Aorta (tissue), 5 donors: Measurements from ENCODE around the gene ZBTB47. TPM values are rescaled to one million over a fixed set of nuclear protein-coding genes. Genes with fewer than 3 reads are reported as not detected.

ENCODE experiments used
- ATAC-seq: fragments of 200-7000 bp; cut with Tn5 transposase; one replicate; pipeline ENCODE4 v1.9.1; 2022; ENCODE audit warnings: moderate library complexity; ENCODE audit not compliant: low FRiP score
- DNase-seq, 2 donors: peaks; one replicate each; pipeline ENCODE4 v3.0.0-alpha.2; 2020
- H3K27ac ChIP-seq, 2 donors: one replicate each; pipeline ENCODE4 v1.5.1; 2013; ENCODE audit warnings: low read length in 2 of 2, mild to moderate bottlenecking in 2 of 2, moderate library complexity in 2 of 2, control low read depth in 1 of 2, inconsistent platforms in 1 of 2, low read depth in 1 of 2
- H3K27me3 ChIP-seq, 2 donors: one replicate each; pipeline ENCODE4 v1.6.1; 2013; ENCODE audit warnings: control low read depth in 1 of 2, low read length in 1 of 2, mild to moderate bottlenecking in 1 of 2, moderate library complexity in 1 of 2; ENCODE audit not compliant: insufficient read depth in 2 of 2, control insufficient read depth in 1 of 2
- H3K36me3 ChIP-seq, 2 donors: one replicate each; pipeline ENCODE4 v1.6.1; 2013; ENCODE audit warnings: control low read depth in 1 of 2, low read length in 1 of 2, mild to moderate bottlenecking in 1 of 2; ENCODE audit not compliant: insufficient read depth in 2 of 2, control insufficient read depth in 1 of 2
- H3K4me1 ChIP-seq, 2 donors: one replicate each; pipeline ENCODE4 v1.6.1; 2013; ENCODE audit warnings: low read length in 2 of 2, control low read depth in 1 of 2, mild to moderate bottlenecking in 1 of 2, moderate library complexity in 1 of 2; ENCODE audit not compliant: insufficient read depth in 2 of 2, control insufficient read depth in 1 of 2
- H3K4me3 ChIP-seq, 2 donors: one replicate each; pipeline ENCODE4 v1.5.1; 2013; ENCODE audit warnings: low read length in 2 of 2, control low read depth in 1 of 2, mild to moderate bottlenecking in 1 of 2
- H3K9me3 ChIP-seq: one replicate; pipeline ENCODE4 v1.6.1; 2013; ENCODE audit warnings: mild to moderate bottlenecking, low read length; ENCODE audit not compliant: control insufficient read depth
- WGBS, 2 donors: extraction: QIAGEN DNeasy Blood & Tissue Kit; methylation state at CpG; one replicate each; pipeline ENCODE4 v1.1.7; 2013; 5-methylcytosine and 5-hydroxymethylcytosine counted together
- intact Hi-C, 2 donors: fragments of 100-400 bp; cut with DNase I; formaldehyde crosslinking; loops; one replicate each; pipeline versions ENCODE4 v1.14.2 to v1.15.0; 2022
- polyA plus RNA-seq, 2 donors: library from polyadenylated mRNA; stranded (reverse); fragments of 200-250 nt; gene quantifications; one replicate each; pipeline ENCODE4 v1.2.3, GENCODE V29; 2013
- total RNA-seq, 2 donors: library from RNA; stranded (reverse); fragmentation: NEBNext Ultra II Directional; extraction: Animal tissue kit (Norgen Biotek cat#: 25700); gene quantifications; one replicate each; pipeline ENCODE4 v1.2.1, GENCODE V29; 2021
- donor health status: healthy with polysubstance abuse.
- donor health status: Bipolar disorder and iron deficiency.
- donor health status: DM: no; HTN: no; CAD: no.
- donor health status: DM: no; HTN: no; CAD: no.
- donor health status: DM: yes; HTN: yes; CAD: no.

The ZBTB47 gene
- total and polyA plus RNA-seq, 4 donors: 42.3 to 82.0 (median 74.8) TPM

- no peaks in the 10 kb centered on the region for H3K4me1 ChIP-seq
- peaks cover 4% of the 10 kb centered on the region for H3K9me3 ChIP-seq
- DNase-seq: no peak
- no peak overlapping the region for H3K4me3 ChIP-seq
- 70 to 73% methylated on average over 3 of the region's 3 CpGs for WGBS, 2 donors
- H3K27ac ChIP-seq: no peak overlapping the region
- no peaks in the 10 kb centered on the region for H3K27me3 ChIP-seq
- ATAC-seq: no peak
- H3K36me3 ChIP-seq: no peaks in the 10 kb centered on the region
- intact Hi-C loops: no loop called here
These were observed 20.6 kb downstream of the ZBTB47 start for GRCh38 chr3:42674146-42674545.

GRCh38 chr3:42675909-42676308 lies 22.4 kb downstream of the ZBTB47 start:
- no peak overlapping the region for H3K27ac ChIP-seq
- no peaks in the 10 kb centered on the region for H3K27me3 ChIP-seq
- H3K36me3 ChIP-seq: no peaks in the 10 kb centered on the region
- no peak for DNase-seq
- 84 to 91% methylated on average over 2 of the region's 2 CpGs for WGBS, 2 donors
- ATAC-seq: no peak
- no peaks in the 10 kb centered on the region for H3K4me1 ChIP-seq
- H3K4me3 ChIP-seq: no peak overlapping the region
- intact Hi-C loops: no loop called here
- H3K9me3 ChIP-seq: peaks cover 4% of the 10 kb centered on the region

GRCh38 chr3:42678447-42678846 lies 24.9 kb downstream of the ZBTB47 start:
- ATAC-seq (no peak), DNase-seq (peak in 1 of 2 donors; percentile 6)
- Histone ChIP-seq H3K36me3 (no peaks in the 10 kb centered on the region), H3K27me3 (no peaks in the 10 kb centered on the region), H3K9me3 (peaks cover 4% of the 10 kb centered on the region), H3K4me3 (no peak overlapping the region), H3K4me1 (peaks cover 0 to 2% of the 10 kb centered on the region in 2 donors), H3K27ac (no peak overlapping the region)
- 80 to 88% methylated on average over 2 of the region's 2 CpGs for WGBS, 2 donors
- intact Hi-C loops: no loop called here

- Histone ChIP-seq H3K9me3 (peaks cover 4% of the 10 kb centered on the region), H3K4me1 (peaks cover 0 to 3% of the 10 kb centered on the region in 2 donors), H3K4me3 (no peak overlapping the region), H3K27me3 (no peaks in the 10 kb centered on the region), H3K27ac (no peak overlapping the region), H3K36me3 (no peaks in the 10 kb centered on the region)
- intact Hi-C loops: loop anchor here in 1 of 2 donors (10.0 kb wide), 1 partner anchor 65 kb away; no protein-coding TSS in a partner anchor
- ATAC-seq (no peak), DNase-seq (no peak)
- WGBS, 2 donors: 96 to 100% methylated on average over 1 of the region's 1 CpG
These were observed 26.8 kb downstream of the ZBTB47 start for GRCh38 chr3:42680271-42680670.

- Histone ChIP-seq H3K9me3 (peaks cover 4% of the 10 kb centered on the region), H3K36me3 (no peaks in the 10 kb centered on the region), H3K4me3 (no peak overlapping the region), H3K27me3 (no peaks in the 10 kb centered on the region), H3K4me1 (peaks cover 0 to 3% of the 10 kb centered on the region in 2 donors), H3K27ac (no peak overlapping the region)
- ATAC-seq: no peak
- DNase-seq: peak in 1 of 2 donors; percentile 4
- intact Hi-C loops: loop anchor here in 1 of 2 donors (10.0 kb wide), 1 partner anchor 64 kb away; no protein-coding TSS in a partner anchor
- 88 to 89% methylated on average over 4 of the region's 4 CpGs for WGBS, 2 donors
These were observed 27.3 kb downstream of the ZBTB47 start for GRCh38 chr3:42680806-42681205.

GRCh38 chr3:42681361-42682038 lies 28.0 kb downstream of the ZBTB47 start:
- intact Hi-C loops: loop anchor here in 1 of 2 donors (10.0 kb wide), 1 partner anchor 63 kb away; no protein-coding TSS in a partner anchor

GRCh38 chr3:42682301-42683070 lies 29.0 kb downstream of the ZBTB47 start:
- H3K4me1 ChIP-seq: peaks cover 0 to 3% of the 10 kb centered on the region in 2 donors
- WGBS, 2 donors: 82% methylated on average over 12 of the region's 12 CpGs
- peaks cover 4% of the 10 kb centered on the region for H3K9me3 ChIP-seq
- no peak overlapping the region for H3K27ac ChIP-seq
- no peaks in the 10 kb centered on the region for H3K27me3 ChIP-seq
- no peaks in the 10 kb centered on the region for H3K36me3 ChIP-seq
- no peak for ATAC-seq
- intact Hi-C loops: loop anchor here in 1 of 2 donors (10.0 kb wide), 1 partner anchor 62 kb away; no protein-coding TSS in a partner anchor
- H3K4me3 ChIP-seq: no peak overlapping the region
- DNase-seq: peak; percentile 37 to 49

More at GRCh38 chr3:42681361-42682038, 28.0 kb downstream of the ZBTB47 start:
- Histone ChIP-seq H3K27ac (no peak overlapping the region), H3K27me3 (no peaks in the 10 kb centered on the region), H3K4me3 (no peak overlapping the region), H3K4me1 (peaks cover 0 to 3% of the 10 kb centered on the region in 2 donors), H3K36me3 (no peaks in the 10 kb centered on the region), H3K9me3 (peaks cover 4% of the 10 kb centered on the region)
- peak; percentile 9 to 52 for DNase-seq
- no peak for ATAC-seq
- 84 to 91% methylated on average over 10 of the region's 10 CpGs for WGBS, 2 donors

- peaks cover 0 to 3% of the 10 kb centered on the region in 2 donors for H3K4me1 ChIP-seq
- no peak overlapping the region for H3K27ac ChIP-seq
- no peak overlapping the region for H3K4me3 ChIP-seq
- intact Hi-C loops: loop anchor here in 1 of 2 donors (10.0 kb wide), 1 partner anchor 61 kb away; no protein-coding TSS in a partner anchor
- peak; percentile 88 for ATAC-seq
- WGBS, 2 donors: 14 to 19% methylated on average over 10 of the region's 10 CpGs
- H3K9me3 ChIP-seq: no peaks in the 10 kb centered on the region
- no peaks in the 10 kb centered on the region for H3K27me3 ChIP-seq
- DNase-seq: peak; percentile 85 to 88
- no peaks in the 10 kb centered on the region for H3K36me3 ChIP-seq
These were observed 30.5 kb downstream of the ZBTB47 start for GRCh38 chr3:42683875-42684598.
